ENCODE data around the gene CSPG5. TPM values are rescaled to one million over a fixed set of nuclear protein-coding genes. Genes with fewer than 3 reads are reported as not detected.

The CSPG5 gene
- total RNA-seq, 1 experiment from 2014 or later, result 0.66 TPM

GRCh38 chr3:47612178-47612577, 33.5 kb upstream of the CSPG5 start:
- peak overlapping the region; percentile 9; the same call in 1 of the 2 replicates for H3K4me2 ChIP-seq (ENCODE audit: low read length)
- CTCF ChIA-PET, result no interaction called here
- intact Hi-C loops (cut with micrococcal nuclease), result loop anchor here (5.0 kb wide), 1 partner anchor 50 kb away; no protein-coding TSS in a partner anchor
- POLR2A ChIA-PET (ENCODE audit: unreplicated experiment), result no interaction called here
- H3K4me3 ChIP-seq (ENCODE audit: low read length), result no peak overlapping the region
- DNase-seq (peak; percentile 64), ATAC-seq (peak; percentile 28; the same call in 1 of the 2 replicates)
- no peak overlapping the region for H3K27ac ChIP-seq (ENCODE audit: low read length)
- BruUV-seq (replicated peaks), result no TSS peak
- H3K9me2 ChIP-seq (replicated peaks; ENCODE audit: low read length), result no peaks in the 10 kb centered on the region
- H3F3A ChIP-seq (ENCODE audit: low read length, unreplicated experiment), result no peaks in the 10 kb centered on the region
- no peaks in the 10 kb centered on the region for H3K9me3 ChIP-seq (ENCODE audit: low read length)
- no peak overlapping the region for H3K9ac ChIP-seq (ENCODE audit: low read length)
- no peaks in the 10 kb centered on the region for H3K27me3 ChIP-seq (ENCODE audit: low read length)
- no peaks in the 10 kb centered on the region for H3K79me2 ChIP-seq (ENCODE audit: low read length)
- no peaks in the 10 kb centered on the region for H4K20me1 ChIP-seq (ENCODE audit: low read length)
- peaks cover 18% of the 10 kb centered on the region for H3K4me1 ChIP-seq (ENCODE audit: insufficient read depth, low read length)
- H3K36me3 ChIP-seq (ENCODE audit: low read depth, low read length), result peaks cover 35% of the 10 kb centered on the region
- TF ChIP-seq CTCF (conservative IDR thresholded peaks at IDR 0.05; ENCODE audit: low read depth, low read length) (no peak), EZH2 (IDR thresholded peaks at IDR 0.05; ENCODE audit: low read length, unreplicated experiment) (no peak), EZH2phosphoT487 (IDR thresholded peaks at IDR 0.05; ENCODE audit: borderline replicate concordance, low read length) (no peak)
- H2AFZ ChIP-seq (ENCODE audit: low read length), result no peak overlapping the region

- DNase-seq (no peak), ATAC-seq (no peak)
- Histone ChIP-seq H3K4me1 (ENCODE audit: insufficient read depth, low read length) (peaks cover 13% of the 10 kb centered on the region), H3K4me2 (ENCODE audit: low read length) (no peak overlapping the region), H3K9ac (ENCODE audit: low read length) (no peak overlapping the region), H3K27me3 (ENCODE audit: low read length) (no peaks in the 10 kb centered on the region), H3K36me3 (ENCODE audit: low read depth, low read length) (peaks cover 40% of the 10 kb centered on the region), H3F3A (ENCODE audit: low read length, unreplicated experiment) (no peaks in the 10 kb centered on the region), H3K9me2 (replicated peaks; ENCODE audit: low read length) (no peaks in the 10 kb centered on the region), H3K79me2 (ENCODE audit: low read length) (no peaks in the 10 kb centered on the region), H3K27ac (ENCODE audit: low read length) (no peak overlapping the region), H2AFZ (ENCODE audit: low read length) (no peak overlapping the region), H3K9me3 (ENCODE audit: low read length) (no peaks in the 10 kb centered on the region), H4K20me1 (ENCODE audit: low read length) (no peaks in the 10 kb centered on the region), H3K4me3 (ENCODE audit: low read length) (no peak overlapping the region)
- BruUV-seq (replicated peaks), result no TSS peak
- TF ChIP-seq CTCF (conservative IDR thresholded peaks at IDR 0.05; ENCODE audit: low read depth, low read length) (no peak), EZH2 (IDR thresholded peaks at IDR 0.05; ENCODE audit: low read length, unreplicated experiment) (no peak), EZH2phosphoT487 (IDR thresholded peaks at IDR 0.05; ENCODE audit: borderline replicate concordance, low read length) (no peak)
- CTCF ChIA-PET, result no interaction called here
- POLR2A ChIA-PET (ENCODE audit: unreplicated experiment), result no interaction called here
- intact Hi-C loops (cut with micrococcal nuclease), result loop anchor here (5.0 kb wide), 1 partner anchor 51 kb away; no protein-coding TSS in a partner anchor
Observed at GRCh38 chr3:47611576-47611975, 32.9 kb upstream of the CSPG5 start.

GRCh38 chr3:47610583-47610982, 31.9 kb upstream of the CSPG5 start:
- ChIA-PET CTCF (no interaction called here), POLR2A (ENCODE audit: unreplicated experiment) (no interaction called here)
- H3K27me3 ChIP-seq (ENCODE audit: low read length), result no peaks in the 10 kb centered on the region
- no peak for DNase-seq
- no peak overlapping the region for H2AFZ ChIP-seq (ENCODE audit: low read length)
- no peak overlapping the region for H3K27ac ChIP-seq (ENCODE audit: low read length)
- H3K4me2 ChIP-seq (ENCODE audit: low read length), result no peak overlapping the region
- no peak overlapping the region for H3K4me3 ChIP-seq (ENCODE audit: low read length)
- no peaks in the 10 kb centered on the region for H3K9me3 ChIP-seq (ENCODE audit: low read length)
- H3K36me3 ChIP-seq (ENCODE audit: low read depth, low read length), result peaks cover 38% of the 10 kb centered on the region
- no peaks in the 10 kb centered on the region for H4K20me1 ChIP-seq (ENCODE audit: low read length)
- no peaks in the 10 kb centered on the region for H3K79me2 ChIP-seq (ENCODE audit: low read length)
- intact Hi-C loops (cut with micrococcal nuclease), result loop anchor here (5.0 kb wide), 1 partner anchor 52 kb away; no protein-coding TSS in a partner anchor
- no peaks in the 10 kb centered on the region for H3F3A ChIP-seq (ENCODE audit: low read length, unreplicated experiment)
- peaks cover 18% of the 10 kb centered on the region for H3K4me1 ChIP-seq (ENCODE audit: insufficient read depth, low read length)
- no peak for ATAC-seq
- TF ChIP-seq CTCF (conservative IDR thresholded peaks at IDR 0.05; ENCODE audit: low read depth, low read length), result no peak
- TF ChIP-seq EZH2 (IDR thresholded peaks at IDR 0.05; ENCODE audit: low read length, unreplicated experiment), result no peak
- no peak for TF ChIP-seq EZH2phosphoT487 (IDR thresholded peaks at IDR 0.05; ENCODE audit: borderline replicate concordance, low read length)
- H3K9ac ChIP-seq (ENCODE audit: low read length), result no peak overlapping the region
- H3K9me2 ChIP-seq (replicated peaks; ENCODE audit: low read length), result no peaks in the 10 kb centered on the region
- no TSS peak for BruUV-seq (replicated peaks)

Data from PC-3 (cell line).